ENCODE results near the gene USF1.

USF1 gene

GRCh38 chr1:161045736-161046604 lies at the start of gene USF1:
Gene USF1 (minus strand): TSS chr1:161045977. CDS start chr1:161043275, 2,702 bp downstream.
- H3K4me1 ChIP-seq (ENCODE audit: control insufficient read depth, insufficient read depth, low read length): peaks cover 10% of the 10 kb centered on the region; the same call in 1 of the 2 replicates
- peaks cover 18% of the 10 kb centered on the region for H3K36me3 ChIP-seq (ENCODE audit: control insufficient read depth, insufficient read depth, low read length)
- peak within 1 kb of the TSS; percentile 93 for H3K27ac ChIP-seq (ENCODE audit: low read depth, low read length)

GRCh38 chr1:161095230-161095629 lies 49.5 kb upstream of the USF1 start:
- H3K9ac ChIP-seq (ENCODE audit: low read length): no peak overlapping the region

More at GRCh38 chr1:161045736-161046604, at the start of gene USF1:
- no peaks in the 10 kb centered on the region for H3K9me3 ChIP-seq (ENCODE audit: control insufficient read depth, insufficient read depth, low read depth, low read length)
- H3K9ac ChIP-seq (ENCODE audit: low read length): peak within 1 kb of the TSS; percentile 93
- peak within 1 kb of the TSS; percentile 78 for H3K4me3 ChIP-seq (ENCODE audit: low read depth, low read length)
- peaks cover 14% of the 10 kb centered on the region; the same call in 1 of the 2 replicates for H3K27me3 ChIP-seq (ENCODE audit: control insufficient read depth, insufficient read depth, low read length)

GRCh38 chr1:161094481-161094880 lies 48.7 kb upstream of the USF1 start:
- no peaks in the 10 kb centered on the region for H3K9me3 ChIP-seq (ENCODE audit: control insufficient read depth, insufficient read depth, low read depth, low read length)
- no peak overlapping the region for H3K9ac ChIP-seq (ENCODE audit: low read length)
- H3K4me1 ChIP-seq (ENCODE audit: control insufficient read depth, insufficient read depth, low read length): no peaks in the 10 kb centered on the region; the same call in 1 of the 2 replicates
- H3K27ac ChIP-seq (ENCODE audit: low read depth, low read length): no peak overlapping the region
- no peaks in the 10 kb centered on the region for H3K36me3 ChIP-seq (ENCODE audit: control insufficient read depth, insufficient read depth, low read length)
- no peaks in the 10 kb centered on the region for H3K27me3 ChIP-seq (ENCODE audit: control insufficient read depth, insufficient read depth, low read length)
- no peak overlapping the region for H3K4me3 ChIP-seq (ENCODE audit: low read depth, low read length)

More at GRCh38 chr1:161095230-161095629, 49.5 kb upstream of the USF1 start:
- Histone ChIP-seq H3K4me3 (ENCODE audit: low read depth, low read length) (no peak overlapping the region), H3K27me3 (ENCODE audit: control insufficient read depth, insufficient read depth, low read length) (no peaks in the 10 kb centered on the region), H3K36me3 (ENCODE audit: control insufficient read depth, insufficient read depth, low read length) (peaks cover 5% of the 10 kb centered on the region; the same call in 1 of the 2 replicates), H3K4me1 (ENCODE audit: control insufficient read depth, insufficient read depth, low read length) (no peaks in the 10 kb centered on the region; the same call in 1 of the 2 replicates), H3K27ac (ENCODE audit: low read depth, low read length) (no peak overlapping the region), H3K9me3 (ENCODE audit: control insufficient read depth, insufficient read depth, low read depth, low read length) (no peaks in the 10 kb centered on the region)

- no peak overlapping the region for H3K4me3 ChIP-seq (ENCODE audit: low read depth, low read length)
- no peak overlapping the region for H3K9ac ChIP-seq (ENCODE audit: low read length)
- no peaks in the 10 kb centered on the region for H3K27me3 ChIP-seq (ENCODE audit: control insufficient read depth, insufficient read depth, low read length)
- H3K4me1 ChIP-seq (ENCODE audit: control insufficient read depth, insufficient read depth, low read length): no peaks in the 10 kb centered on the region; the same call in none of the 2 replicates
- H3K27ac ChIP-seq (ENCODE audit: low read depth, low read length): no peak overlapping the region
- no peaks in the 10 kb centered on the region for H3K9me3 ChIP-seq (ENCODE audit: control insufficient read depth, insufficient read depth, low read depth, low read length)
- H3K36me3 ChIP-seq (ENCODE audit: control insufficient read depth, insufficient read depth, low read length): no peaks in the 10 kb centered on the region
These were observed 46.8 kb upstream of the USF1 start for GRCh38 chr1:161092621-161093028.

- Histone ChIP-seq H3K36me3 (ENCODE audit: control insufficient read depth, insufficient read depth, low read length) (no peaks in the 10 kb centered on the region), H3K9ac (ENCODE audit: low read length) (no peak overlapping the region), H3K4me3 (ENCODE audit: low read depth, low read length) (no peak overlapping the region), H3K27me3 (ENCODE audit: control insufficient read depth, insufficient read depth, low read length) (no peaks in the 10 kb centered on the region), H3K27ac (ENCODE audit: low read depth, low read length) (no peak overlapping the region), H3K9me3 (ENCODE audit: control insufficient read depth, insufficient read depth, low read depth, low read length) (no peaks in the 10 kb centered on the region), H3K4me1 (ENCODE audit: control insufficient read depth, insufficient read depth, low read length) (no peaks in the 10 kb centered on the region; the same call in 1 of the 2 replicates)
These were observed 46.2 kb upstream of the USF1 start for GRCh38 chr1:161091796-161092507.

- no peaks in the 10 kb centered on the region for H3K9me3 ChIP-seq (ENCODE audit: control insufficient read depth, insufficient read depth, low read depth, low read length)
- no peak overlapping the region for H3K4me3 ChIP-seq (ENCODE audit: low read depth, low read length)
- H3K36me3 ChIP-seq (ENCODE audit: control insufficient read depth, insufficient read depth, low read length): no peaks in the 10 kb centered on the region
- no peak overlapping the region for H3K27ac ChIP-seq (ENCODE audit: low read depth, low read length)
- no peaks in the 10 kb centered on the region for H3K27me3 ChIP-seq (ENCODE audit: control insufficient read depth, insufficient read depth, low read length)
- peaks cover 8% of the 10 kb centered on the region for H3K4me1 ChIP-seq (ENCODE audit: control insufficient read depth, insufficient read depth, low read length)
- no peak overlapping the region for H3K9ac ChIP-seq (ENCODE audit: low read length)
These were observed 45.3 kb upstream of the USF1 start for GRCh38 chr1:161091093-161091492.

- Histone ChIP-seq H3K9me3 (ENCODE audit: control insufficient read depth, insufficient read depth, low read depth, low read length) (no peaks in the 10 kb centered on the region), H3K4me1 (ENCODE audit: control insufficient read depth, insufficient read depth, low read length) (peaks cover 11% of the 10 kb centered on the region), H3K36me3 (ENCODE audit: control insufficient read depth, insufficient read depth, low read length) (no peaks in the 10 kb centered on the region), H3K9ac (ENCODE audit: low read length) (no peak overlapping the region), H3K27ac (ENCODE audit: low read depth, low read length) (no peak overlapping the region), H3K27me3 (ENCODE audit: control insufficient read depth, insufficient read depth, low read length) (no peaks in the 10 kb centered on the region), H3K4me3 (ENCODE audit: low read depth, low read length) (no peak overlapping the region)
These were observed 44.8 kb upstream of the USF1 start for GRCh38 chr1:161090617-161091016.

GRCh38 chr1:161089938-161090337 lies 44.2 kb upstream of the USF1 start:
- no peaks in the 10 kb centered on the region for H3K36me3 ChIP-seq (ENCODE audit: control insufficient read depth, insufficient read depth, low read length)
- no peak overlapping the region for H3K27ac ChIP-seq (ENCODE audit: low read depth, low read length)
- no peak overlapping the region for H3K9ac ChIP-seq (ENCODE audit: low read length)
- peaks cover 17% of the 10 kb centered on the region for H3K4me1 ChIP-seq (ENCODE audit: control insufficient read depth, insufficient read depth, low read length)
- no peaks in the 10 kb centered on the region for H3K27me3 ChIP-seq (ENCODE audit: control insufficient read depth, insufficient read depth, low read length)
- H3K9me3 ChIP-seq (ENCODE audit: control insufficient read depth, insufficient read depth, low read depth, low read length): no peaks in the 10 kb centered on the region
- H3K4me3 ChIP-seq (ENCODE audit: low read depth, low read length): no peak overlapping the region

- no peak within 1 kb of the TSS for H3K27ac ChIP-seq (ENCODE audit: low read depth, low read length)
These were observed 43.6 kb upstream of the USF1 start, which contains the start of gene NECTIN4 for GRCh38 chr1:161089251-161089924. Gene NECTIN4 (minus strand): TSS chr1:161089558. CDS start chr1:161089296, 262 bp downstream.

GRCh38 chr1:161088587-161089110 lies 42.9 kb upstream of the USF1 start:
- Histone ChIP-seq H3K27ac (ENCODE audit: low read depth, low read length) (no peak overlapping the region), H3K4me1 (ENCODE audit: control insufficient read depth, insufficient read depth, low read length) (peaks cover 27% of the 10 kb centered on the region), H3K4me3 (ENCODE audit: low read depth, low read length) (no peak overlapping the region)

More at GRCh38 chr1:161089251-161089924, 43.6 kb upstream of the USF1 start, which contains the start of gene NECTIN4:
- Histone ChIP-seq H3K4me3 (ENCODE audit: low read depth, low read length) (no peak within 1 kb of the TSS), H3K9ac (ENCODE audit: low read length) (no peak within 1 kb of the TSS), H3K36me3 (ENCODE audit: control insufficient read depth, insufficient read depth, low read length) (no peaks in the 10 kb centered on the region), H3K9me3 (ENCODE audit: control insufficient read depth, insufficient read depth, low read depth, low read length) (no peaks in the 10 kb centered on the region), H3K27me3 (ENCODE audit: control insufficient read depth, insufficient read depth, low read length) (no peaks in the 10 kb centered on the region), H3K4me1 (ENCODE audit: control insufficient read depth, insufficient read depth, low read length) (peaks cover 20% of the 10 kb centered on the region)

More at GRCh38 chr1:161088587-161089110, 42.9 kb upstream of the USF1 start:
- no peaks in the 10 kb centered on the region for H3K9me3 ChIP-seq (ENCODE audit: control insufficient read depth, insufficient read depth, low read depth, low read length)
- H3K9ac ChIP-seq (ENCODE audit: low read length): no peak overlapping the region
- no peaks in the 10 kb centered on the region for H3K27me3 ChIP-seq (ENCODE audit: control insufficient read depth, insufficient read depth, low read length)
- H3K36me3 ChIP-seq (ENCODE audit: control insufficient read depth, insufficient read depth, low read length): no peaks in the 10 kb centered on the region

All from HUES6 (cell line).